NB4 (cell line): ENCODE results near the gene JMJD8.

Experiments used
- MAX ChIP-seq: IDR thresholded peaks from 2 replicates; pipeline ENCODE4 v1.6.1; 2011; ENCODE audit warnings: low read depth, low read length
- POLR2A ChIP-seq: IDR thresholded peaks from 2 replicates; pipeline ENCODE4 v1.6.1; 2011; ENCODE audit warnings: mild to moderate bottlenecking; ENCODE audit not compliant: insufficient read length; ENCODE audit errors: extremely low read depth
- TF ChIP-seq, protein P1 (sequence below): IDR thresholded peaks from one replicate; pipeline ENCODE4 v1.5.1; 2012; ENCODE audit warnings: low read depth, low read length

- TF ChIP-seq MAX (no peak), POLR2A (no peak)
- TF ChIP-seq, protein P1, sequence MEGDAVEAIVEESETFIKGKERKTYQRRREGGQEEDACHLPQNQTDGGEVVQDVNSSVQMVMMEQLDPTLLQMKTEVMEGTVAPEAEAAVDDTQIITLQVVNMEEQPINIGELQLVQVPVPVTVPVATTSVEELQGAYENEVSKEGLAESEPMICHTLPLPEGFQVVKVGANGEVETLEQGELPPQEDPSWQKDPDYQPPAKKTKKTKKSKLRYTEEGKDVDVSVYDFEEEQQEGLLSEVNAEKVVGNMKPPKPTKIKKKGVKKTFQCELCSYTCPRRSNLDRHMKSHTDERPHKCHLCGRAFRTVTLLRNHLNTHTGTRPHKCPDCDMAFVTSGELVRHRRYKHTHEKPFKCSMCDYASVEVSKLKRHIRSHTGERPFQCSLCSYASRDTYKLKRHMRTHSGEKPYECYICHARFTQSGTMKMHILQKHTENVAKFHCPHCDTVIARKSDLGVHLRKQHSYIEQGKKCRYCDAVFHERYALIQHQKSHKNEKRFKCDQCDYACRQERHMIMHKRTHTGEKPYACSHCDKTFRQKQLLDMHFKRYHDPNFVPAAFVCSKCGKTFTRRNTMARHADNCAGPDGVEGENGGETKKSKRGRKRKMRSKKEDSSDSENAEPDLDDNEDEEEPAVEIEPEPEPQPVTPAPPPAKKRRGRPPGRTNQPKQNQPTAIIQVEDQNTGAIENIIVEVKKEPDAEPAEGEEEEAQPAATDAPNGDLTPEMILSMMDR, result no peak
These were observed 32.0 kb upstream of the JMJD8 start for GRCh38 chr16:716200-716568.
